Measurements from ENCODE around the gene BLID. TPM values are rescaled to one million over a fixed set of nuclear protein-coding genes. Genes with fewer than 3 reads are reported as not detected.

BLID gene
- total and polyA plus RNA-seq, 10 of the 15 experiments (the other 5 are each of a cell fraction or from before 2014, with no cell fraction given), result not detected

GRCh38 chr11:122116591-122116990 lies 576 bp upstream of the BLID start:
- Histone ChIP-seq H4K20me1 (ENCODE audit: control insufficient read depth, insufficient read depth) (no peaks in the 10 kb centered on the region), H3K9ac (ENCODE audit: control insufficient read depth, insufficient read depth, low read length) (no peak overlapping the region), H3K4me2 (ENCODE audit: control insufficient read depth, insufficient read depth) (no peak overlapping the region), H3K4me3 (no peak overlapping the region), H3K27me3 (replicated peaks in 1 of 2; ENCODE audit: control insufficient read depth in 2 of 2, insufficient read depth in 2 of 2, low read length in 1 of 2) (no peaks in the 10 kb centered on the region; a peak in 1 of 4 replicates), H3K4me1 (ENCODE audit: control insufficient read depth, insufficient read depth, low read length) (no peaks in the 10 kb centered on the region), H3K27ac (ENCODE audit: control insufficient read depth, insufficient read depth) (no peak overlapping the region), H2AFZ (ENCODE audit: control insufficient read depth, low read depth, low read length) (no peak overlapping the region), H3K36me3 (ENCODE audit: control insufficient read depth in 2 of 2, insufficient read depth in 2 of 2, low read length in 1 of 2) (no peaks in the 10 kb centered on the region), H3K9me3 (replicated peaks; ENCODE audit: control insufficient read depth, insufficient read depth, low read length) (no peaks in the 10 kb centered on the region), H3K79me2 (ENCODE audit: control insufficient read depth, insufficient read depth, low read length) (no peaks in the 10 kb centered on the region)
- in situ Hi-C loops (cut with MboI) (no loop called here), intact Hi-C loops (cut with micrococcal nuclease; ENCODE audit: unreplicated experiment) (no loop called here)
- TF ChIP-seq ATF3 (IDR thresholded peaks at IDR 0.05; ENCODE audit: borderline replicate concordance, extremely low read depth, low read depth, low read length) (no peak), MXI1 (IDR thresholded peaks at IDR 0.05; ENCODE audit: low read depth, low read length) (no peak), POLR2AphosphoS2 (IDR thresholded peaks at IDR 0.05; ENCODE audit: low read depth, low read length) (no peak), MAX (IDR thresholded peaks at IDR 0.05; ENCODE audit: low read depth, low read length) (no peak), HCFC1 (IDR thresholded peaks at IDR 0.05; ENCODE audit: low read length) (no peak), IRF4 (IDR thresholded peaks at IDR 0.05; ENCODE audit: low read depth, low read length) (no peak), IKZF2 (IDR thresholded peaks at IDR 0.05) (no peak)
- TF ChIP-seq, protein P1, sequence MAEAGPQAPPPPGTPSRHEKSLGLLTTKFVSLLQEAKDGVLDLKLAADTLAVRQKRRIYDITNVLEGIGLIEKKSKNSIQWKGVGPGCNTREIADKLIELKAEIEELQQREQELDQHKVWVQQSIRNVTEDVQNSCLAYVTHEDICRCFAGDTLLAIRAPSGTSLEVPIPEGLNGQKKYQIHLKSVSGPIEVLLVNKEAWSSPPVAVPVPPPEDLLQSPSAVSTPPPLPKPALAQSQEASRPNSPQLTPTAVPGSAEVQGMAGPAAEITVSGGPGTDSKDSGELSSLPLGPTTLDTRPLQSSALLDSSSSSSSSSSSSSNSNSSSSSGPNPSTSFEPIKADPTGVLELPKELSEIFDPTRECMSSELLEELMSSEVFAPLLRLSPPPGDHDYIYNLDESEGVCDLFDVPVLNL (IDR thresholded peaks at IDR 0.05; ENCODE audit: low read depth, low read length), result no peak
- ChIA-PET CTCF (interaction anchor here (1.0 to 2.1 kb wide), 3 partner anchors 10 to 462 kb away, joined by 4 to 14 read pairs (median 4); no protein-coding TSS in a partner anchor), RAD21 (ENCODE audit: unreplicated experiment) (no interaction called here), POLR2A (no interaction called here), SMC1A (ENCODE audit: uncharacterized antibody, unreplicated experiment) (interaction anchor here (0.6 kb wide), 1 partner anchor 386 kb away, joined by 4 read pairs; no protein-coding TSS in a partner anchor)
- DNase-seq (ENCODE audit: low read depth, low spot score) (no peak), FAIRE-seq (no peak), ATAC-seq (no peak)
- BruUV-seq (replicated peaks), result no TSS peak
